ENCODE data around the gene AGAP1. TPM values are rescaled to one million over a fixed set of nuclear protein-coding genes. Genes with fewer than 3 reads are reported as not detected.

AGAP1 gene
- total RNA-seq, 3 donors from 2014 or later, result 1.9 to 2.6 (median 2.1) TPM

DNA sequence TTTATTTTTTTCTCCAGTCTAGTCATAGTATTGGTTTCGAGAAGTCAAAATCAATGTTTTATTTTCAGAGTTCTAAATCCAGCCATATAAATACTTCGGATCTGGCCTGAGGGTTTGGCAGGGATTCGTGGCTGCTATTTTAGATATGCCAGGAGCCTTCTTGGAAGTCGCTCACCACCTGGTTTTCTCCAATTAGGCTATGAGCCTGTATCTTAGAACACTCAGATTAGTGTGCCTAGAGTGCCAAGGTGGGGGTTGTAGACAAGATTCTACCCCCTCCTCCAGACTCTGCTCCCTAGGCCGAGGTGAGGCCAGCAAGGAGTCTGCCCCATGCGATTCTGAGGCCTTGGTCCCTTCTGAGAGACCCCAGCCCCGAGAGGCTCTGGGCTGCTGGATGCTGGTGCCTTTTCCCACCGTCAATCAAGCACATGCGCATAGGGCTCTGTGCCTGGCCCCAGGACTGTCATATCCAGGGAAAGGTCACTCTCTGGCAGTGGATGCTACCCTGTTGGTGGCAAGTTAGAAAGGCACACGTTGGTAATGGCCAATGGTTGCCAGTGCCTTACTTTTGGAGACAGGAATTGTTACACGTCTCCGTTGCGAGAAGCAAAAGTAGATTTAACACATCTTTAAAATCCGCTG, 197.1 kb downstream of the AGAP1 start:
- DNase-seq (no peak), ATAC-seq (no peak)
- peaks cover 2% of the 10 kb centered on the region for H3K4me1 Mint-ChIP-seq (ENCODE audit: low read depth)
- H3K4me3 Mint-ChIP-seq, result no peak overlapping the region
- peaks cover 1% of the 10 kb centered on the region for H3K27me3 Mint-ChIP-seq (ENCODE audit: low read depth)
- no peaks in the 10 kb centered on the region for H3K36me3 Mint-ChIP-seq (ENCODE audit: insufficient read depth)
- H3K9me3 Mint-ChIP-seq, result no peaks in the 10 kb centered on the region

DNA sequence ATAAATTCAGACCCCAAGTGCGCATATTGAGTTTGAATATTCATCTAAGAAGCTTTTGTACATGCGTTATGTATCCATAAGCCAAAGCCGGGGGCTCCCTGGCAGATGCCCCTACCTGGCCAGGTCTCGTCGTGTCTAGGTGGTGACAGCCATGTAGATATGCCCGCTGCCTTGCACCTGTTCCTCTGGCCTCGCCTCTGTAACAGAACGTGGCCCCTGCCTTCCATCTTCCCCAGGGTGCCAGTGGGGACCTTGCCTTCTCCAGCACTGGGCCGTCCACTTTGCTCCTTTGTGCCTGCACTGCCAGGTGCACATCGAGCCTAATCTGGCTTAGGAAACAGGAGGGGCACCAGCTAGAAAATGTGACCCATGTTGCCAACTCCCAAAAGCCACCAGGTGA, 198.2 kb downstream of the AGAP1 start:
- no peak overlapping the region for H3K4me3 Mint-ChIP-seq
- no peaks in the 10 kb centered on the region for H3K36me3 Mint-ChIP-seq (ENCODE audit: insufficient read depth)
- DNase-seq (no peak), ATAC-seq (no peak)
- H3K27me3 Mint-ChIP-seq (ENCODE audit: low read depth), result peaks cover 1% of the 10 kb centered on the region
- H3K4me1 Mint-ChIP-seq (ENCODE audit: low read depth), result no peaks in the 10 kb centered on the region
- no peaks in the 10 kb centered on the region for H3K9me3 Mint-ChIP-seq

DNA sequence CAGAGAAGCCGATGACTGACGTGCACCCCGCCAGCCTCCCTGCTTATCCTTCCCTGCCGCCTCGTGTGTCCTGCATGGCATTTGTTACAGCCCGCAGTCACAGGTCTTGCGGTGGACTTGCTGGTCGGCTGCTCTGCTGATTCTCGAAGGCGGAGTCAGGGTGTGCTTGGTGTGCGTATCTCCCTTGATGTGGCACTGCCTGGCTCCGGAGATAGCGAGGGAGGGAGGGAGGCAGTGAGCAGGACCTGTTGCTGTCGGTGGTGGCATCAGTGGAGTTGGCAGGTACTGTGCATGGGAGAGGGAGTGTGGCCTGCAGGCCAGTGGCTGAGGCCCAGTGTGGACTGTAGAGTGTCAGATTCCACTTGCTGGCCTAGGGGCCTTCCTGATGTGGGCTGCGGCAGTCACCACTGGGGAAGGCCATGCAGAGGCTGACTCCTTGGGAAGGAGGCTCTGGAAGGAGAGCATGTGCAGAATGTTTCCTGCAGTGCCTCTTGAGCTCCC, 198.9 kb downstream of the AGAP1 start:
- no peaks in the 10 kb centered on the region for H3K4me1 Mint-ChIP-seq (ENCODE audit: low read depth)
- no peaks in the 10 kb centered on the region for H3K36me3 Mint-ChIP-seq (ENCODE audit: insufficient read depth)
- no peaks in the 10 kb centered on the region for H3K9me3 Mint-ChIP-seq
- peaks cover 1% of the 10 kb centered on the region for H3K27me3 Mint-ChIP-seq (ENCODE audit: low read depth)
- no peak for DNase-seq
- ATAC-seq, result no peak
- H3K4me3 Mint-ChIP-seq, result no peak overlapping the region

DNA sequence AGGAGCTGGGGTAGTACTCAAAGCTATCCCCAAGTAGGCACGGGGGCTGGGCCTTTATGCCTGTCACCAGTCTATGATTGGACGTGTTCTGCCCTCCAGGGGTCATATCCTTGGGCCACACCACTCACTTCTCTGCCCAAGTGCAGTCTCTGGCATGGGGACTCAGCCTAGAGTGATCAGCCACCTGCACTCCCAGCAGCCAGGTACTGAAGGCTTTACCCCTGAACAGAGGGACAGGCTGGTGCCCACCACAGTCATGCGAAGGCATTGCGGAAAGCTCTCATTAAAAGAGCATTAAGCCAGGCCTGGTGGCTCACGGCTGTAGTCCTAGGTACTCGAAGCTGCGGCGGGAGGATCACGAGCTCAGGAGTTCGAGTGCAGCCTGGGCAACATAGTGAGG, 199.4 kb downstream of the AGAP1 start:
- ATAC-seq (no peak), DNase-seq (no peak)
- Mint-ChIP-seq H3K4me3 (no peak overlapping the region), H3K9me3 (no peaks in the 10 kb centered on the region), H3K27me3 (ENCODE audit: low read depth) (peaks cover 1% of the 10 kb centered on the region), H3K36me3 (ENCODE audit: insufficient read depth) (no peaks in the 10 kb centered on the region), H3K4me1 (ENCODE audit: low read depth) (no peaks in the 10 kb centered on the region)

DNA sequence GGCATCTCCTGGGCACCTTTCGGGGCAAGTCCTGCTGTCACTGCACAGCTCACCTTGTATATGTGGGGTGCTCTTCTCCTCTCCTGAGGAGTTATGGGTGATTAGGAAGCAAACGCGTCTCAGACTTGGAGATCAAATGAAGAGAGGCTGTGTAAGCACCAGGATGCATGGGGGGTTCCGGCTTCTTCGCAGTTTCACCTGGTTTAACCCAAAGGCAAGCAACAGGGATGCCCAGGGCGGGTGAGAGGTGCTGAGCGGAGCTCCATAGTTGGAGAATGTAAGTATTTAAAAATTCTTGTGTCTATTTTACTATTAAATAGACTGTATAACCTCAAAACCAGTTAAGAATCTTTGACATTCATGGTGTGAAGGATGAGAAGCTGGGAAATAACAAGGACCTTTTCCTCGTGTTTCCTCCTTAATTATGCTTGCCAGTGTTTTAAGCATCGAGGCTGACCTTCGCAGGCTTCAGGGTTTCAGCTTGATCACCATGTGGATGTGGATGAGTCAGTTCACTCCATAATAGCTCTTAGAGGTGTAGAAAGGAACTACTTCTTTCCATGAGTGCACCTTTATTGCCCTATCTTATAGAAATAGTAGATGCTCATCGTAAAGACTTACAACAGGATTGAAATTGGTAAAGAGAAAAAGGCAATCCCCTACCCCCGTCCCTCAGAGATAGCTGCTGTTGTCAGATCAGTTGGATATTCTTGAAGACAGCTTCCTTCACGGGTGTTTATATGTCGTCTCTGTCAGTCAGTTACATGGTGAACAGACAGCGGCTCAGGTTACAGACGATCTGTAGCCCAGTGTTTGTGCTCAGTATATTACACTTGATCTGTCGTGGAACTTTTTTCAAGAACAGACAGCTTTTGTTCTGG, 201.1 kb downstream of the AGAP1 start:
- Mint-ChIP-seq H3K4me1 (ENCODE audit: low read depth) (no peaks in the 10 kb centered on the region), H3K27me3 (ENCODE audit: low read depth) (peaks cover 1% of the 10 kb centered on the region), H3K4me3 (no peak overlapping the region), H3K36me3 (ENCODE audit: insufficient read depth) (no peaks in the 10 kb centered on the region), H3K9me3 (no peaks in the 10 kb centered on the region)
- ATAC-seq (no peak), DNase-seq (no peak)

DNA sequence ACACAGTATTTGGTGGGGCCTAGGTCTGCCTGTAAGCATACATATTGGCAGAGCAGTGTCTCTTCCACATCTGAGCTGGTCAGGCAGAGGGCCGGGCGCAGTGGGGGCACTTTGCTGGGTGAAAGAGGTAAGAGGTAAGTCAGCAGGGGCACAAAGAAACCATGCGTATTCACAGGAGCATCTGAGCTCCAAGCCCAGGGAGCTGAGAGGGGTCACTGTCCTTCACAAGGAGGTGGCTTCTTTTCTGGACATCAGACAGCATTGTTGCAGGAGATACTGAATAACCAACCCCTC, 201.7 kb downstream of the AGAP1 start:
- no peaks in the 10 kb centered on the region for H3K36me3 Mint-ChIP-seq (ENCODE audit: insufficient read depth)
- H3K27me3 Mint-ChIP-seq (ENCODE audit: low read depth), result no peaks in the 10 kb centered on the region
- H3K4me1 Mint-ChIP-seq (ENCODE audit: low read depth), result no peaks in the 10 kb centered on the region
- no peaks in the 10 kb centered on the region for H3K9me3 Mint-ChIP-seq
- no peak for DNase-seq
- ATAC-seq, result no peak
- no peak overlapping the region for H3K4me3 Mint-ChIP-seq

DNA sequence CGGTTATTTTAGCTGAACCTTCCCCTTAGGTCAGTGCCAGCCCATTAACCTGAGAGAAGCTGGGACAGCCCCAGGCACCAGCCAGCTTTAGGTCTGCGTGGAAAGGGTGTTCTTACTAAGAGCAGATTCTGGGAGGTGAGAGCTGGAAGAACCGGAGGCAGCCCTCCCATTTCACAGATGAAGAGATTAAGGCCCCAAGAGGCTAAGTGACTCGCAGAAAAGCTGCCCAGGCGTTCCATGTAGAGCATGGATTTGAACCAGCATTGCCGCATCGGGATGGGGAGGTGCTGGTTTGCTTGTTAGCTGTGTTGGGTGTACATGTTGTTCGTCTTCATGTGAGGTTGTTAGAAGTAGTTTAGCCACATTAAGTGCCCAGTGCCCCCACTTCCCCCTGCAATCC, 203.2 kb downstream of the AGAP1 start:
- no peaks in the 10 kb centered on the region for H3K9me3 Mint-ChIP-seq
- no peak for ATAC-seq

DNA sequence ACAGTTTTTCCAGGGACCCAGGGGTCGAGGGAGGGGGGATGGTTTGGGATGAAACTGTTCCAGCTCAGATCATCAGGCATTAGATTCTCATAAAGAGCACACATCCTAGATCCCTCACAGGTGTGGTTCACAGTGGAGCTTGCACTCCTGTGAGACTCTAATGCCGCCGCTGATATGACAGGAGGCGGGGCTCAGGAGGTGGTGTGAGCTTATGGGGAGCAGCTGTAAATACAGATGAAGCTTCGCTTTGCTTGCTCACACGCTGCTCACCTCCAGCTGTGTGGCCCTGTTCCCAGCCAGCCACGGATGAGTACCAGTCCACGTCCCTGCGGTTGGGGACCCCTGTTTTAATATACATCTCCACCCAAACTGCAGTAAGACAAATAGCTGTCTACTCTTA, 204.2 kb downstream of the AGAP1 start:
- no peaks in the 10 kb centered on the region for H3K4me1 Mint-ChIP-seq (ENCODE audit: low read depth)
- no peaks in the 10 kb centered on the region for H3K36me3 Mint-ChIP-seq (ENCODE audit: insufficient read depth)
- no peak overlapping the region for H3K4me3 Mint-ChIP-seq
- no peaks in the 10 kb centered on the region for H3K27me3 Mint-ChIP-seq (ENCODE audit: low read depth)
- no peaks in the 10 kb centered on the region for H3K9me3 Mint-ChIP-seq
- no peak for ATAC-seq
- DNase-seq, result no peak

More for the DNA sequence above, 203.2 kb downstream of the AGAP1 start:
- no peak for DNase-seq
- Mint-ChIP-seq H3K27me3 (ENCODE audit: low read depth) (no peaks in the 10 kb centered on the region), H3K36me3 (ENCODE audit: insufficient read depth) (no peaks in the 10 kb centered on the region), H3K4me3 (no peak overlapping the region), H3K4me1 (ENCODE audit: low read depth) (no peaks in the 10 kb centered on the region)

DNA sequence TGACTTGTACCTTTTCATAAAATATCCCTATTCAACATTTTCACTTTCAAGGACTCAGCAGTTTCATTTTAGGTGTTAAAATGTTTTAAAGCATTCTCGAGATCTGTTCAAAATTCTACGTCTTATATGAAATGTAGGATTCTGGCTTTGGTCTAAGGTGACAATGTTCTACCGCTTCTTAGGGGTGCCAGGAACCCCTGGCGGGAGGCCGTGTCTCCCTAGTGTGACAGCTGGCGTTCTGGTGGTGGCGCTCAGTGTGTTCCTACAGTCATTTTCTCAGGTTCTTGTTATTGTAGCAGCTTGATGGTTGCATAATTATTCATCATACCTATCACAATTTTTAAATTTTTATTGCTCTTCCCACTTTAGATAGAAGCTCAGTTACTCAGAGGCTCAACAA, 204.6 kb downstream of the AGAP1 start:
- Mint-ChIP-seq H3K9me3 (no peaks in the 10 kb centered on the region), H3K36me3 (ENCODE audit: insufficient read depth) (no peaks in the 10 kb centered on the region), H3K4me1 (ENCODE audit: low read depth) (no peaks in the 10 kb centered on the region), H3K27me3 (ENCODE audit: low read depth) (no peaks in the 10 kb centered on the region), H3K4me3 (no peak overlapping the region)
- no peak for DNase-seq
- ATAC-seq, result no peak

DNA sequence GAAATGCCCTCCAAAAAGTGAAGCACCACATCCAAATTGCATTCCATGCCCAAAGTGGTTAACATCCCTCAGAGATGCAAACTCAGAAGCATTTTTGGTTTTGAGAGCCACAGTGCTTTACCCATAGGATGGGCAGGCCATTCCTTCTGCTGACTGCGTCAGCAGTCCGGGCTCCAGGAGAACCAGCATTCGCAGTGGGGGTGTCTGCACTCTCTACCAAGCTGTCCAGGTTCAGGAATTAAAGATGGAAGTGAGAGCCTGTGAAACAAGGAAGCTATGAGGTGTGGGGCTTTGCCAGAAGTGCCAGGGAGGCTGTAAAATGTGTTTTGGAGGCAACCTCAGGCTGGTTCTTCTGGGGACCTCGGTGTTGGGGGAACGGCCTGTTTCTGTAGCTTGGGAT, 205.7 kb downstream of the AGAP1 start:
- H3K36me3 Mint-ChIP-seq (ENCODE audit: insufficient read depth), result no peaks in the 10 kb centered on the region
- no peaks in the 10 kb centered on the region for H3K27me3 Mint-ChIP-seq (ENCODE audit: low read depth)
- no peak overlapping the region for H3K4me3 Mint-ChIP-seq
- H3K9me3 Mint-ChIP-seq, result no peaks in the 10 kb centered on the region
- DNase-seq (no peak), ATAC-seq (no peak)
- no peaks in the 10 kb centered on the region for H3K4me1 Mint-ChIP-seq (ENCODE audit: low read depth)

DNA sequence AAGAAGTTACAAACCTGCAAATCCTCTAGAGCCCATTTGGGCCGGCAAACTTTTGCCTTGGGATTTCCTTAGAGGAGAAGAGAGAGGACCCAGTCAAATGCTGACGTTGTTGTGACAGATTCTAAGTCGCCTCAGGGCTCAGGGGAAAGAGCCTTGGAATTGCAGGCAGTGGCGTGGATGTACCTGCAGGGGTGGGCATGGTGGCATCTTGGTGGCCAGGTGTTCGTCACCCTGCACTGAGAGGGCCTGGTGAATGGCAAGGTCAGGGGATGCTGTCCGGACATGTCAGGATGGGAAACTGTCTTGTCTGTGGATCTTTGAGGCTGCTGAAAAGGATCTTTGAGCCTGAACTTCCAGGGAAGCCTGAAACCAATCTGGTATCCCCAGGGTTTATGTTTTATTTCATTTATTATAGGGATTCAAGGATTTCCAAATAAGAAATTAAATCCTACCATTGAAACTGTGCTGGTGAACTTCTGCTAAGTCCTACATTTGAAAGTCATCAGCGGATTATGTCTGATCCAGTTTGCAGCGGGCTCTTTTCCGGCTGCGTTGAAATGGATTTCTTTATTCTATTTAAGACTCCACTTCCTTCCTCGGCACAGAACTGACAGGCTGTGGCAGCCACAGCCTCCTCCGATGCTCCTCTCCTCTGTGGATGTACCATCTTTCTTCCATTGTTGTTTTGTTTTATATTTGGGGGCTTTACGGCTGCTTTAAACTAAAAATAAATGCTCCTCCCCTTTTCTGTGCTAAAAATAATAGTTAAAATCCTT, 207.6 kb downstream of the AGAP1 start:
- Mint-ChIP-seq H3K4me3 (no peak overlapping the region), H3K27me3 (ENCODE audit: low read depth) (no peaks in the 10 kb centered on the region), H3K36me3 (ENCODE audit: insufficient read depth) (no peaks in the 10 kb centered on the region), H3K9me3 (no peaks in the 10 kb centered on the region), H3K4me1 (ENCODE audit: low read depth) (no peaks in the 10 kb centered on the region)
- no peak for ATAC-seq
- no peak for DNase-seq

DNA sequence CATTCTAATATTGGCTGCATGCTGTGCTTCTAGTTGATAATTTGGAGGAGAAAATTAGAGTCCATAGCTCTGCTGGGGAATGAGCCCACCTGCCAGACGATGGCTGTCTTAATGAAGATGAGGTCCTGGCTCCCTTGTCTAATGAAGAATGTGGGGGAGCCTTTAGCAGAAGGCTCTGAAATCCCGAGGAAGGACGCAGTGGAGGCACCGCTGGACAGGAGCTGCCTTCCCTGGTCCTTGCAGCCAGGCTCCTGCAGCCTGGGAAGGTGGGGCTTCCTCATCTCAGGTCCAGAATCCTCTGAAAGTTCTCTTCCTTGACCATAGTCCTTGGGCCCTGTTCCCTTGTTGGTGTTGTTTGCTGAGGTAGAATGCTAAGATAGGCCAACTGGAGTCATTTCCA, 208.3 kb downstream of the AGAP1 start:
- H3K4me1 Mint-ChIP-seq (ENCODE audit: low read depth), result no peaks in the 10 kb centered on the region
- DNase-seq (no peak), ATAC-seq (no peak)
- no peaks in the 10 kb centered on the region for H3K9me3 Mint-ChIP-seq
- H3K27me3 Mint-ChIP-seq (ENCODE audit: low read depth), result no peaks in the 10 kb centered on the region
- no peak overlapping the region for H3K4me3 Mint-ChIP-seq
- no peaks in the 10 kb centered on the region for H3K36me3 Mint-ChIP-seq (ENCODE audit: insufficient read depth)

DNA sequence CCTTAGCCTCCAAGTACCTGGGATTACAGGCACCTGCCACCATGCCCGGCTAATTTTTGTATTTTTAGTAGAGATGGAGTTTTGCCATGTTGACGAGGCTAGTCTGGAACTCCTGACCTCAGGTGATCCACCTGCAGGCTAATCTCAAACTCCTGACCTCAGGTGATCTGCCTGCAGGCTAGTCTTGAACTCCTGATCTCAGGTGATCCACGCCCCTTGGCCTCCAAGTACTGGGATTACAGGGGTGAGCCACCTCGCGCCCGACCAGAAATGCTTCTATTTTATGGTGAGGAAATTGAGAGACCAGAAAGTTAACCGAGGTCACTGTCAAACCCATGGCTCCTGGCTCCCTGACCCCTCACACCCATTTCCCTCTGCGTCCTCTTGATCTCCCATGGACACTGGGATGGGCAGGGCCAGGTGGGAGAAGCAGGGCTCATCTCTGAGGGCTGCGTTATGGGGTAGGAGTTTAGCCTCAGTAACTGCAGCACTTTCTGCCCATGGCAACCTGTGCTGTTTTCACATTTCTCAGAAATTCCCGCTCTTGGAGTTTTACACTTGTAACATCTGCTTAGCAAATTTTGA, 210.0 kb downstream of the AGAP1 start:
- no peaks in the 10 kb centered on the region for H3K9me3 Mint-ChIP-seq
- no peak for ATAC-seq
- H3K4me3 Mint-ChIP-seq, result no peak overlapping the region
- H3K36me3 Mint-ChIP-seq (ENCODE audit: insufficient read depth), result no peaks in the 10 kb centered on the region
- no peaks in the 10 kb centered on the region for H3K27me3 Mint-ChIP-seq (ENCODE audit: low read depth)
- H3K4me1 Mint-ChIP-seq (ENCODE audit: low read depth), result no peaks in the 10 kb centered on the region
- no peak for DNase-seq

DNA sequence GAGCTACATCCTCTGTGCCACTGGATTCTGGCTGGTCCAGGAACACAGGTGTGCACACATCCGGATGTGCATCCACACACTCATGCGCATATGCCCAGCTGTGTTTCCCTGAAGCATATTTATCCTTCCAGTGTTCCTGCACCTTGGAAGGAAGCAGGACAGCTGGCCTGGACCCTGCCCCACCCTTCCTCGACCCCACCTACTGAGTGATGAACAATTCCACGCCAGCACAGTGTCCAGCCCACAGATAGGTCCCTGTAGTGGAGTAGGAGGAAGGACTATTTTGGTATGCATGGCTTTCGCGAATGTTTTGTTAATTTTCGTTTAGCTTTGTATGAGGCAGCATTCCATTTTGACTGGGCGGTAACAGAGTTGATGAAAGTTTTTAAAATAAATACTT, 211.5 kb downstream of the AGAP1 start:
- H3K9me3 Mint-ChIP-seq, result no peaks in the 10 kb centered on the region
- no peak for ATAC-seq
- no peak overlapping the region for H3K4me3 Mint-ChIP-seq
- H3K4me1 Mint-ChIP-seq (ENCODE audit: low read depth), result peaks cover under 1% of the 10 kb centered on the region
- no peaks in the 10 kb centered on the region for H3K27me3 Mint-ChIP-seq (ENCODE audit: low read depth)
- DNase-seq, result no peak
- H3K36me3 Mint-ChIP-seq (ENCODE audit: insufficient read depth), result no peaks in the 10 kb centered on the region
